SK-N-SH treated with all-trans-retinoic acid at 6 μM for 48 hours (cell line): ENCODE results near the gene CBL.
"Not testable (repeated sequence)": the region's sequence is repeated elsewhere in the genome, so short reads cannot be mapped to it uniquely, and the experiment has no call there.

Source experiments
- ATAC-seq: fragments of 200-7000 bp; cut with Tn5 transposase; 3 replicates; pipeline ENCODE4 v1.9.1; 2020; ENCODE audit warnings: mild to moderate bottlenecking, moderate library complexity
- ARNTL ChIP-seq: fragments of 450-650 bp; formaldehyde crosslinking; IDR thresholded peaks from 2 replicates; pipeline ENCODE4 v1.5.0; 2020; ENCODE audit warnings: low read depth, mild to moderate bottlenecking, moderate library complexity, borderline replicate concordance
- BACH2 ChIP-seq: fragments of 250-450 bp; sonication (Bioruptor Pico); IDR thresholded peaks from 2 replicates; pipeline ENCODE4 v1.9.0; 2021; ENCODE audit warnings: mild to moderate bottlenecking, borderline replicate concordance
- CSDC2 ChIP-seq: fragments of 250-450 bp; sonication (Bioruptor Pico); IDR thresholded peaks from 2 replicates; pipeline ENCODE4 v1.5.0; 2020; ENCODE audit warnings: mild to moderate bottlenecking, moderate library complexity
- ESRRG ChIP-seq: fragments of 250-450 bp; sonication (Bioruptor Pico); IDR thresholded peaks from 2 replicates; pipeline ENCODE4 v1.6.1; 2021; ENCODE audit warnings: mild to moderate bottlenecking
- GLIS3 ChIP-seq: fragments of 250-450 bp; sonication (Bioruptor Pico); IDR thresholded peaks from 2 replicates; pipeline ENCODE4 v1.5.0; 2020; ENCODE audit warnings: mild to moderate bottlenecking, moderate library complexity
- ISL1 ChIP-seq: fragments of 250-450 bp; sonication (Bioruptor Pico); IDR thresholded peaks from 2 replicates; pipeline ENCODE4 v2.1.2; 2022; ENCODE audit warnings: mild to moderate bottlenecking, moderate library complexity
- OSR1 ChIP-seq: fragments of 250-450 bp; sonication (Bioruptor Pico); IDR thresholded peaks from 2 replicates; pipeline ENCODE4 v1.8.0; 2022; ENCODE audit warnings: moderate library complexity, mild to moderate bottlenecking, inconsistent platforms
- PPARA ChIP-seq: fragments of 250-450 bp; sonication (Bioruptor Pico); IDR thresholded peaks from 2 replicates; pipeline ENCODE4 v1.5.0; 2020; ENCODE audit warnings: mild to moderate bottlenecking, borderline replicate concordance
- RARB ChIP-seq: fragments of 250-450 bp; sonication (Bioruptor Pico); IDR thresholded peaks from 2 replicates; pipeline ENCODE4 v1.8.0; 2021; ENCODE audit warnings: mild to moderate bottlenecking, moderate library complexity
- TOX ChIP-seq: fragments of 250-450 bp; sonication (Bioruptor Pico); IDR thresholded peaks from 2 replicates; pipeline ENCODE4 v1.8.0; 2021; ENCODE audit warnings: mild to moderate bottlenecking, moderate library complexity, borderline replicate concordance
- ZC3H10 ChIP-seq: fragments of 250-450 bp; sonication (Bioruptor Pico); IDR thresholded peaks from 2 replicates; pipeline ENCODE4 v1.5.1; 2021; ENCODE audit warnings: mild to moderate bottlenecking, moderate library complexity
- ZFP30 ChIP-seq: fragments of 450-650 bp; formaldehyde crosslinking; IDR thresholded peaks from 2 replicates; pipeline ENCODE4 v1.5.0; 2022; ENCODE audit warnings: mild to moderate bottlenecking, moderate library complexity
- ZNF70 ChIP-seq: fragments of 450-650 bp; formaldehyde crosslinking; IDR thresholded peaks from 2 replicates; pipeline ENCODE4 v1.5.0; 2020; ENCODE audit warnings: mild to moderate bottlenecking, moderate library complexity
- ZNF8 ChIP-seq: fragments of 450-650 bp; formaldehyde crosslinking; IDR thresholded peaks from 2 replicates; pipeline ENCODE4 v1.5.0; 2020; ENCODE audit warnings: mild to moderate bottlenecking, moderate library complexity
- TF ChIP-seq, protein P1 (sequence below): fragments of 250-450 bp; sonication (Bioruptor Pico); IDR thresholded peaks from 2 replicates; pipeline ENCODE4 v1.5.1; 2021; ENCODE audit warnings: mild to moderate bottlenecking, moderate library complexity
- TF ChIP-seq, protein P2 (sequence below): fragments of 250-450 bp; sonication (Bioruptor Pico); IDR thresholded peaks from 2 replicates; pipeline ENCODE4 v1.5.0; 2020; ENCODE audit warnings: mild to moderate bottlenecking, moderate library complexity
- TF ChIP-seq, protein P3 (sequence below): fragments of 250-450 bp; sonication (Bioruptor Pico); IDR thresholded peaks from 2 replicates; pipeline ENCODE4 v1.5.1; 2020; ENCODE audit warnings: low read depth, mild to moderate bottlenecking, moderate library complexity
- TF ChIP-seq, protein P4 (sequence below): fragments of 250-450 bp; sonication (Bioruptor Pico); IDR thresholded peaks from 2 replicates; pipeline ENCODE4 v1.8.0; 2020; ENCODE audit warnings: mild to moderate bottlenecking, moderate library complexity, borderline replicate concordance

Gene CBL

DNA sequence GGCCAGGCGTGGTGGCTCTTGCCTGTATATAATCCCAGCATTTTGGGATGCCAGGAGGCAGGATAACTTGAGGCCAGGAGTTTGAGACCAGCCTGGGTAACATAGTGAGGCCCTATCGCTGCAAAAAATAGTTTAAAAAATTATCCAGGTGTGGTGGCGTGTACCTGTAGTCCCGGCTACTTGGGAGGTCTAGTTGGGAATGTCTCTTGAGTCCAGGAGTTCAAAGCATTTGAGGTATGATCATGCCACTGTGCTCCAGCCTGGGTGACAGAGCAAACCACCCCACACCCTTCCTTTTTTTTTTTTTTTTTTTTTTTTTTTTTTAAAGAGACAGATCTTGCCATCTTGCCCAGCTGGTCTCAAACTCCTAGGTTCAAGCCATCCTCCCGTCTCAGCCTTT is 16.8 kb downstream of the CBL start (continued):
- TF ChIP-seq, protein P1, sequence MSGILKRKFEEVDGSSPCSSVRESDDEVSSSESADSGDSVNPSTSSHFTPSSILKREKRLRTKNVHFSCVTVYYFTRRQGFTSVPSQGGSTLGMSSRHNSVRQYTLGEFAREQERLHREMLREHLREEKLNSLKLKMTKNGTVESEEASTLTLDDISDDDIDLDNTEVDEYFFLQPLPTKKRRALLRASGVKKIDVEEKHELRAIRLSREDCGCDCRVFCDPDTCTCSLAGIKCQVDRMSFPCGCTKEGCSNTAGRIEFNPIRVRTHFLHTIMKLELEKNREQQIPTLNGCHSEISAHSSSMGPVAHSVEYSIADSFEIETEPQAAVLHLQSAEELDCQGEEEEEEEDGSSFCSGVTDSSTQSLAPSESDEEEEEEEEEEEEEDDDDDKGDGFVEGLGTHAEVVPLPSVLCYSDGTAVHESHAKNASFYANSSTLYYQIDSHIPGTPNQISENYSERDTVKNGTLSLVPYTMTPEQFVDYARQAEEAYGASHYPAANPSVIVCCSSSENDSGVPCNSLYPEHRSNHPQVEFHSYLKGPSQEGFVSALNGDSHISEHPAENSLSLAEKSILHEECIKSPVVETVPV = no peak
- TF ChIP-seq ZC3H10 (CRISPR knock-in tag) (no peak), BACH2 (CRISPR knock-in tag) (no peak), ZFP30 (CRISPR knock-in tag) (no peak)
- TF ChIP-seq, protein P2, sequence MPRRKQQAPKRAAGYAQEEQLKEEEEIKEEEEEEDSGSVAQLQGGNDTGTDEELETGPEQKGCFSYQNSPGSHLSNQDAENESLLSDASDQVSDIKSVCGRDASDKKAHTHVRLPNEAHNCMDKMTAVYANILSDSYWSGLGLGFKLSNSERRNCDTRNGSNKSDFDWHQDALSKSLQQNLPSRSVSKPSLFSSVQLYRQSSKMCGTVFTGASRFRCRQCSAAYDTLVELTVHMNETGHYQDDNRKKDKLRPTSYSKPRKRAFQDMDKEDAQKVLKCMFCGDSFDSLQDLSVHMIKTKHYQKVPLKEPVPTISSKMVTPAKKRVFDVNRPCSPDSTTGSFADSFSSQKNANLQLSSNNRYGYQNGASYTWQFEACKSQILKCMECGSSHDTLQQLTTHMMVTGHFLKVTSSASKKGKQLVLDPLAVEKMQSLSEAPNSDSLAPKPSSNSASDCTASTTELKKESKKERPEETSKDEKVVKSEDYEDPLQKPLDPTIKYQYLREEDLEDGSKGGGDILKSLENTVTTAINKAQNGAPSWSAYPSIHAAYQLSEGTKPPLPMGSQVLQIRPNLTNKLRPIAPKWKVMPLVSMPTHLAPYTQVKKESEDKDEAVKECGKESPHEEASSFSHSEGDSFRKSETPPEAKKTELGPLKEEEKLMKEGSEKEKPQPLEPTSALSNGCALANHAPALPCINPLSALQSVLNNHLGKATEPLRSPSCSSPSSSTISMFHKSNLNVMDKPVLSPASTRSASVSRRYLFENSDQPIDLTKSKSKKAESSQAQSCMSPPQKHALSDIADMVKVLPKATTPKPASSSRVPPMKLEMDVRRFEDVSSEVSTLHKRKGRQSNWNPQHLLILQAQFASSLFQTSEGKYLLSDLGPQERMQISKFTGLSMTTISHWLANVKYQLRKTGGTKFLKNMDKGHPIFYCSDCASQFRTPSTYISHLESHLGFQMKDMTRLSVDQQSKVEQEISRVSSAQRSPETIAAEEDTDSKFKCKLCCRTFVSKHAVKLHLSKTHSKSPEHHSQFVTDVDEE = no peak

DNA sequence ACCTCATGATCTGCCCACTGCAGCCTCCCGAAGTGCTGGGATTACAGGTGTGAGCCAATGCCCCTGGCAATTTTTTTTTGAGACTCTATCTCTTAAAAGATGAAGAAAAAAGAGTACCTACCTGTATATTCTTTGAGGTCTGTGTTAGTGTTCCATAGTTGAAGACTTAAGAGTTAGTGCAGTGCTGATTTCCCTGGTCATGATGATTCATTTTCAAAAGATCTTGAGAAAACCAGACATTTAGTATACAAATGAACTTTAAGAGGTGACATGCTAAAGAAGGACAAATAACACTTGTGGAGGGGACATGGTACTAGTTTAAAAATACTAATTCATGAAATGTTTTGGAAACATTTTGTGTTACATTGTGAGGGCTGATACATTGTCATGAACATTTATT is 17.7 kb downstream of the CBL start:
- no peak for ATAC-seq
- TF ChIP-seq ISL1 (CRISPR knock-in tag) = no peak
- no peak for TF ChIP-seq RARB (CRISPR knock-in tag)
- TF ChIP-seq, protein P3, sequence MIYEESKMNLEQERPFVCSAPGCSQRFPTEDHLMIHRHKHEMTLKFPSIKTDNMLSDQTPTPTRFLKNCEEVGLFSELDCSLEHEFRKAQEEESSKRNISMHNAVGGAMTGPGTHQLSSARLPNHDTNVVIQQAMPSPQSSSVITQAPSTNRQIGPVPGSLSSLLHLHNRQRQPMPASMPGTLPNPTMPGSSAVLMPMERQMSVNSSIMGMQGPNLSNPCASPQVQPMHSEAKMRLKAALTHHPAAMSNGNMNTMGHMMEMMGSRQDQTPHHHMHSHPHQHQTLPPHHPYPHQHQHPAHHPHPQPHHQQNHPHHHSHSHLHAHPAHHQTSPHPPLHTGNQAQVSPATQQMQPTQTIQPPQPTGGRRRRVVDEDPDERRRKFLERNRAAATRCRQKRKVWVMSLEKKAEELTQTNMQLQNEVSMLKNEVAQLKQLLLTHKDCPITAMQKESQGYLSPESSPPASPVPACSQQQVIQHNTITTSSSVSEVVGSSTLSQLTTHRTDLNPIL (CRISPR knock-in tag) = no peak
- TF ChIP-seq GLIS3 = no peak
- TF ChIP-seq TOX = no peak
- no peak for TF ChIP-seq PPARA
- TF ChIP-seq, protein P1 = no peak
- no peak for TF ChIP-seq OSR1 (CRISPR knock-in tag)
- TF ChIP-seq, protein P4, sequence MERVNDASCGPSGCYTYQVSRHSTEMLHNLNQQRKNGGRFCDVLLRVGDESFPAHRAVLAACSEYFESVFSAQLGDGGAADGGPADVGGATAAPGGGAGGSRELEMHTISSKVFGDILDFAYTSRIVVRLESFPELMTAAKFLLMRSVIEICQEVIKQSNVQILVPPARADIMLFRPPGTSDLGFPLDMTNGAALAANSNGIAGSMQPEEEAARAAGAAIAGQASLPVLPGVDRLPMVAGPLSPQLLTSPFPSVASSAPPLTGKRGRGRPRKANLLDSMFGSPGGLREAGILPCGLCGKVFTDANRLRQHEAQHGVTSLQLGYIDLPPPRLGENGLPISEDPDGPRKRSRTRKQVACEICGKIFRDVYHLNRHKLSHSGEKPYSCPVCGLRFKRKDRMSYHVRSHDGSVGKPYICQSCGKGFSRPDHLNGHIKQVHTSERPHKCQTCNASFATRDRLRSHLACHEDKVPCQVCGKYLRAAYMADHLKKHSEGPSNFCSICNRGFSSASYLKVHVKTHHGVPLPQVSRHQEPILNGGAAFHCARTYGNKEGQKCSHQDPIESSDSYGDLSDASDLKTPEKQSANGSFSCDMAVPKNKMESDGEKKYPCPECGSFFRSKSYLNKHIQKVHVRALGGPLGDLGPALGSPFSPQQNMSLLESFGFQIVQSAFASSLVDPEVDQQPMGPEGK (CRISPR knock-in tag) = no peak
- no peak for TF ChIP-seq ARNTL (CRISPR knock-in tag)
- TF ChIP-seq BACH2 (CRISPR knock-in tag) = no peak

DNA sequence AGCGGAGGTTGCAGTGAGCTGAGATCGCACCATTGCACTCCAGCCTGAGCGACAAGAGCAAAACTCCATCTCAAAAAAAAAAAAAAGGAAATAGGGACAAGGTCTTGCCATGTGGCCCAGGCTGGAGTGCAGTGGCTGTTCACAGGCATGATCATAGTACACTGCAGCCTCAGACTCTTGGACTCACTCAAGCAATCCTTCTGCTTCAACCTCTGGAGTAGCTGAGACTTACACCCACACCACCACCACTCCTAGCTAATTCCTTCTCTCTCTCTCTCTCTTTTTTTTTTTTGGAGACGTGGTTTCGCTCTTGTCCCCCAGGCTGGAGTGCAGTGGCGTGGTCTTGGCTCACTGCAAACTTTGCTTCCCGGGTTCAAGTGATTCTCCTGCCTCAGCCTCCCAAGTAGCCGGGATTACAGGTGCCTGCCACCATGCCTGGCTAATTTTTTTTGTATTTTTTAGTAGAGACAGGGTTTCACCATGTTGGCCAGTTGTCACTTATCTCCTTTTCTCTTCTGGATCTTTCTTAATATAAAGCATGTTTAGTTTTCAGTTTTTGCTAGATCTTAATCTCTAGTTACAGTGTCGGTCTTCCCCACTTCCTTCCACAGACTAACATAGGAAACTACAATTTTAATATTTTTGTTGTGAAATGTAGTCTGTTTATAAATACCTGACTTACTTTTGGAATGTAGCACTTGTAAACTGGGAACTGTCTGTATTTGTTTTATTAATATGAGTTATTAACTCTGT is 22.6 kb downstream of the CBL start:
- not testable (repeated sequence) for ATAC-seq

DNA sequence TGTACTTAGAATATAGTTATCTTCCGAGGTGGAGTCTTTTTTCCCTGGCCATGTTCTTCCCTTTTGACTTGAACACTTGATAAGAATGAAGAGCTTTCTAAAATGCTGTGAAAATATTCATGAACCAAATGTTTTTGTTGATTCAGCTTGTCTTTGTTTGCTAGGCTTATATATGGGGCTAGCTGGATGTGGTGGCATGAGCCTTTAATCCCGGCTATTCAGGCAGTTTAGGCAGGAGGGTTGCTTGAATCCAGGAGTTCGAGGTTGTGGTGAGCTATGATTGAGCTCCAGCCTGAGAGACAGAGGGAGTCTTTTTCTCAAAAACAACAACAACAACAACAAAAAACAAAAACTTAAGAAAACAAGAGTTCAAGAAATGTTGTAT is 23.1 kb downstream of the CBL start:
- ATAC-seq = no peak
- no peak for TF ChIP-seq ZC3H10 (CRISPR knock-in tag)
- no peak for TF ChIP-seq ESRRG (CRISPR knock-in tag)
- TF ChIP-seq, protein P4 (CRISPR knock-in tag) = no peak
- no peak for TF ChIP-seq ZNF8
- TF ChIP-seq PPARA = no peak
- no peak for TF ChIP-seq BACH2 (CRISPR knock-in tag)
- no peak for TF ChIP-seq CSDC2
- no peak for TF ChIP-seq TOX
- TF ChIP-seq ZFP30 (CRISPR knock-in tag) = no peak
- no peak for TF ChIP-seq ZNF70
- TF ChIP-seq ISL1 (CRISPR knock-in tag) = no peak
- TF ChIP-seq RARB (CRISPR knock-in tag) = no peak
- no peak for TF ChIP-seq ARNTL (CRISPR knock-in tag)
